Measurements from ENCODE around the gene ACOD1. TPM values are rescaled to one million over a fixed set of nuclear protein-coding genes. Genes with fewer than 3 reads are reported as not detected.
A peak's percentile ranks its signal among the peaks of the same experiment; 100 is the strongest.

Gene ACOD1
- total RNA-seq, 3 donors from 2014 or later, result not detected

GRCh38 chr13:76991796-76992547 is 43.7 kb downstream of the ACOD1 start, which contains the start of gene CLN5:
CLN5 (plus strand) TSS chr13:76992081; CDS start chr13:76992099, 18 bp downstream.
- Mint-ChIP-seq H3K27me3 (ENCODE audit: low read depth) (peaks cover 4% of the 10 kb centered on the region), H3K36me3 (ENCODE audit: insufficient read depth) (peaks cover 6% of the 10 kb centered on the region), H3K4me1 (ENCODE audit: low read depth) (peaks cover 40% of the 10 kb centered on the region), H3K4me3 (peak within 1 kb of the TSS; percentile 95), H3K9me3 (no peaks in the 10 kb centered on the region)
- ATAC-seq (peak; percentile 92 to 95), DNase-seq (peak; percentile 91)

GRCh38 chr13:76992548-76993001 is 44.3 kb downstream of the ACOD1 start:
- Mint-ChIP-seq H3K27me3 (ENCODE audit: low read depth) (no peaks in the 10 kb centered on the region), H3K4me1 (ENCODE audit: low read depth) (peaks cover 40% of the 10 kb centered on the region), H3K4me3 (peak overlapping the region; percentile 95), H3K36me3 (ENCODE audit: insufficient read depth) (peaks cover 9% of the 10 kb centered on the region), H3K9me3 (no peaks in the 10 kb centered on the region)
- DNase-seq, result no peak
- ATAC-seq, result no peak

GRCh38 chr13:76993021-76993420 is 44.7 kb downstream of the ACOD1 start:
- H3K4me1 Mint-ChIP-seq (ENCODE audit: low read depth), result peaks cover 40% of the 10 kb centered on the region
- ATAC-seq (no peak), DNase-seq (no peak)

GRCh38 chr13:76993473-76993872 is 45.2 kb downstream of the ACOD1 start:
- DNase-seq, result no peak
- peaks cover 40% of the 10 kb centered on the region for H3K4me1 Mint-ChIP-seq (ENCODE audit: low read depth)
- ATAC-seq, result no peak
- peaks cover 16% of the 10 kb centered on the region for H3K36me3 Mint-ChIP-seq (ENCODE audit: insufficient read depth)
- H3K27me3 Mint-ChIP-seq (ENCODE audit: low read depth), result no peaks in the 10 kb centered on the region
- H3K4me3 Mint-ChIP-seq, result peak overlapping the region; percentile 95
- H3K9me3 Mint-ChIP-seq, result no peaks in the 10 kb centered on the region

More at GRCh38 chr13:76993021-76993420, 44.7 kb downstream of the ACOD1 start:
- no peaks in the 10 kb centered on the region for H3K9me3 Mint-ChIP-seq
- H3K4me3 Mint-ChIP-seq, result peak overlapping the region; percentile 95
- peaks cover 12% of the 10 kb centered on the region for H3K36me3 Mint-ChIP-seq (ENCODE audit: insufficient read depth)
- no peaks in the 10 kb centered on the region for H3K27me3 Mint-ChIP-seq (ENCODE audit: low read depth)

GRCh38 chr13:76994281-76994680 is 46.0 kb downstream of the ACOD1 start:
- no peaks in the 10 kb centered on the region for H3K27me3 Mint-ChIP-seq (ENCODE audit: low read depth)
- ATAC-seq, result no peak
- H3K4me1 Mint-ChIP-seq (ENCODE audit: low read depth), result peaks cover 41% of the 10 kb centered on the region
- H3K9me3 Mint-ChIP-seq, result no peaks in the 10 kb centered on the region
- peaks cover 24% of the 10 kb centered on the region for H3K36me3 Mint-ChIP-seq (ENCODE audit: insufficient read depth)
- DNase-seq, result no peak
- peak overlapping the region; percentile 47 for H3K4me3 Mint-ChIP-seq

- Mint-ChIP-seq H3K4me3 (no peak overlapping the region), H3K27me3 (ENCODE audit: low read depth) (no peaks in the 10 kb centered on the region), H3K9me3 (no peaks in the 10 kb centered on the region), H3K4me1 (ENCODE audit: low read depth) (peaks cover 23% of the 10 kb centered on the region), H3K36me3 (ENCODE audit: insufficient read depth) (peaks cover 37% of the 10 kb centered on the region)
- ATAC-seq, result no peak
- no peak for DNase-seq
Observed at GRCh38 chr13:77000475-77000874, 52.2 kb downstream of the ACOD1 start.

- no peak overlapping the region for H3K4me3 Mint-ChIP-seq
- peaks cover 26% of the 10 kb centered on the region for H3K4me1 Mint-ChIP-seq (ENCODE audit: low read depth)
- ATAC-seq (no peak), DNase-seq (no peak)
- H3K9me3 Mint-ChIP-seq, result no peaks in the 10 kb centered on the region
- H3K36me3 Mint-ChIP-seq (ENCODE audit: insufficient read depth), result peaks cover 35% of the 10 kb centered on the region
- H3K27me3 Mint-ChIP-seq (ENCODE audit: low read depth), result no peaks in the 10 kb centered on the region
Observed at GRCh38 chr13:77001540-77001939, 53.2 kb downstream of the ACOD1 start.

- DNase-seq (no peak), ATAC-seq (peak in 1 of 2 donors; percentile 30)
- H3K36me3 Mint-ChIP-seq (ENCODE audit: insufficient read depth), result peaks cover 35% of the 10 kb centered on the region
- no peaks in the 10 kb centered on the region for H3K9me3 Mint-ChIP-seq
- no peaks in the 10 kb centered on the region for H3K27me3 Mint-ChIP-seq (ENCODE audit: low read depth)
- no peak overlapping the region for H3K4me3 Mint-ChIP-seq
- H3K4me1 Mint-ChIP-seq (ENCODE audit: low read depth), result peaks cover 27% of the 10 kb centered on the region
Observed at GRCh38 chr13:77001963-77002587, 53.8 kb downstream of the ACOD1 start.

GRCh38 chr13:77002590-77003190 is 54.4 kb downstream of the ACOD1 start:
- H3K4me3 Mint-ChIP-seq, result no peak overlapping the region
- H3K4me1 Mint-ChIP-seq (ENCODE audit: low read depth), result peaks cover 32% of the 10 kb centered on the region
- H3K9me3 Mint-ChIP-seq, result no peaks in the 10 kb centered on the region
- no peaks in the 10 kb centered on the region for H3K27me3 Mint-ChIP-seq (ENCODE audit: low read depth)
- peaks cover 37% of the 10 kb centered on the region for H3K36me3 Mint-ChIP-seq (ENCODE audit: insufficient read depth)
- ATAC-seq, result no peak
- DNase-seq, result no peak

Other genes starting within 250 kb of the ACOD1 start
- 10 to 100 TPM in 1 of 3 donors, 1 to 10 TPM in 2; 6.3 to 11.4 (median 9.0) TPM for gene KCTD12, start 62.1 kb upstream of the ACOD1 start, total RNA-seq
- 10 to 100 TPM; 14.7 to 18.7 (median 17.1) TPM for gene CLN5, start 43.6 kb downstream of the ACOD1 start, total RNA-seq
- 10 to 100 TPM; 35.9 to 40.9 (median 38.5) TPM for gene FBXL3, start 78.6 kb downstream of the ACOD1 start, total RNA-seq

Data from activated T-cell treated with anti-CD3 and anti-CD28 coated beads, Interleukin-2, amount 50 U/mL, for 4 hours (primary cell).